Upper lobe of left lung (tissue), 6 donors: ENCODE measurements around the gene LRP1B. TPM values are rescaled to one million over a fixed set of nuclear protein-coding genes. Genes with fewer than 3 reads are reported as not detected.
"Not testable (repeated sequence)": the region's sequence is repeated elsewhere in the genome, so short reads cannot be mapped to it uniquely, and the experiment has no call there.

ENCODE experiments used
- ATAC-seq, 2 donors: fragments of 200-7000 bp; cut with Tn5 transposase; one replicate each; pipeline ENCODE4 v1.9.1; 2022; ENCODE audit warnings: mild to moderate bottlenecking in 2 of 2, moderate library complexity in 2 of 2; ENCODE audit not compliant: low FRiP score in 2 of 2
- DNase-seq, 2 donors: peaks; one replicate each; pipeline ENCODE4 v3.0.0-alpha.2; 2019 to 2020
- H3K27ac ChIP-seq, 4 donors: fragments of 200-600 bp; sonication (generic); one replicate each; pipeline ENCODE4 v1.5.1; 2016 to 2019
- H3K27me3 ChIP-seq, 4 donors: fragments of 200-600 bp; sonication (generic); one replicate each; pipeline ENCODE4 v1.5.1; 2017 to 2019
- H3K36me3 ChIP-seq, 4 donors: fragments of 200-600 bp; sonication (generic); one replicate each; pipeline ENCODE4 v1.5.1; 2016 to 2019
- H3K4me1 ChIP-seq, 4 donors: fragments of 200-600 bp; sonication (generic); one replicate each; pipeline ENCODE4 v1.5.1; 2018 to 2019
- H3K4me3 ChIP-seq, 4 donors: fragments of 200-600 bp; sonication (generic); one replicate each; pipeline ENCODE4 v1.5.1; 2017 to 2019; ENCODE audit warnings: mild to moderate bottlenecking in 2 of 4, moderate library complexity in 1 of 4
- H3K9me3 ChIP-seq, 4 donors: fragments of 200-600 bp; sonication (generic); one replicate each; pipeline ENCODE4 v1.5.1; 2018 to 2019
- CTCF ChIP-seq, 6 experiments: fragments of 450-650 bp in 4 of 6; fragments of 200-600 bp in 2 of 6; sonication (generic) in 2 of 6; IDR thresholded peaks; one replicate each; pipeline ENCODE4 v1.5.1; 2016 to 2019; ENCODE audit warnings: antibody characterized with exemption in 6 of 6
- EP300 ChIP-seq, 4 donors: sonication (generic); formaldehyde crosslinking; IDR thresholded peaks; one replicate each; pipeline ENCODE4 v1.5.1; 2017; ENCODE audit warnings: antibody characterized with exemption in 4 of 4, control low read depth in 2 of 4
- POLR2A ChIP-seq, 4 donors: fragments of 450-650 bp; IDR thresholded peaks; one replicate each; pipeline ENCODE4 v1.5.1; 2016 to 2017; ENCODE audit warnings: antibody characterized with exemption in 4 of 4, mild to moderate bottlenecking in 2 of 4
- POLR2AphosphoS5 ChIP-seq, 2 donors: sonication (generic); formaldehyde crosslinking; IDR thresholded peaks; one replicate each; pipeline ENCODE4 v1.5.1; 2017; ENCODE audit warnings: antibody characterized with exemption in 2 of 2
- WGBS, 2 donors: methylation state at CpG; one replicate each; pipeline ENCODE4 v1.1.5; 2017 to 2018; 5-methylcytosine and 5-hydroxymethylcytosine counted together
- total RNA-seq, 6 donors: library from RNA; depleted of rRNA in 4 of 6; stranded (reverse); fragments of >200 nt in 4 of 6; gene quantifications; one replicate each; pipeline versions ENCODE4 v1.1.0 to v1.2.1, GENCODE V29; 2016 to 2021
- donor health status: DM: no; HTN: no; CAD: no; lungs with moderate emphysema.
- donor health status: DM: no; HTN: yes; CAD: no; lungs with severe emphysema.

The LRP1B gene
- total RNA-seq, 6 donors from 2014 or later: under 0.01 to 0.46 (median 0.11) TPM

- TF ChIP-seq CTCF (IDR thresholded peaks at IDR 0.05) (no peak), POLR2AphosphoS5 (IDR thresholded peaks at IDR 0.05) (no peak), POLR2A (IDR thresholded peaks at IDR 0.05) (no peak), EP300 (IDR thresholded peaks at IDR 0.05) (no peak)
- no peak for DNase-seq
- H3K9me3 ChIP-seq: no peaks in the 10 kb centered on the region
- no peak overlapping the region for H3K4me3 ChIP-seq
- no peaks in the 10 kb centered on the region for H3K4me1 ChIP-seq
- 85 to 88% methylated on average over 6 of the region's 6 CpGs for WGBS, 2 donors
- H3K36me3 ChIP-seq: no peaks in the 10 kb centered on the region
- H3K27me3 ChIP-seq: no peaks in the 10 kb centered on the region
- no peak overlapping the region for H3K27ac ChIP-seq
- ATAC-seq: no peak
These were observed 302.1 kb downstream of the LRP1B start for GRCh38 chr2:141828761-141829160.

GRCh38 chr2:141824790-141825189 lies 306.0 kb downstream of the LRP1B start:
- no peak overlapping the region for H3K27ac ChIP-seq
- no peaks in the 10 kb centered on the region for H3K27me3 ChIP-seq
- no peaks in the 10 kb centered on the region for H3K4me1 ChIP-seq
- no peaks in the 10 kb centered on the region for H3K36me3 ChIP-seq
- no peak for TF ChIP-seq EP300 (IDR thresholded peaks at IDR 0.05)
- TF ChIP-seq POLR2A (IDR thresholded peaks at IDR 0.05): no peak
- no peak for TF ChIP-seq POLR2AphosphoS5 (IDR thresholded peaks at IDR 0.05)
- TF ChIP-seq CTCF (IDR thresholded peaks at IDR 0.05): no peak
- no peak for DNase-seq
- no peak overlapping the region for H3K4me3 ChIP-seq
- 78 to 90% methylated on average over 6 of the region's 6 CpGs for WGBS, 2 donors
- no peaks in the 10 kb centered on the region for H3K9me3 ChIP-seq
- no peak for ATAC-seq

GRCh38 chr2:141820893-141821292 lies 309.9 kb downstream of the LRP1B start:
- H3K4me3 ChIP-seq: no peak overlapping the region
- no peak overlapping the region for H3K27ac ChIP-seq
- H3K9me3 ChIP-seq: no peaks in the 10 kb centered on the region
- no peaks in the 10 kb centered on the region for H3K4me1 ChIP-seq
- H3K36me3 ChIP-seq: no peaks in the 10 kb centered on the region
- no peak for ATAC-seq
- DNase-seq: no peak
- WGBS, 2 donors: 85 to 93% methylated on average over 3 of the region's 3 CpGs
- no peaks in the 10 kb centered on the region for H3K27me3 ChIP-seq
- TF ChIP-seq POLR2A (IDR thresholded peaks at IDR 0.05) (no peak), CTCF (IDR thresholded peaks at IDR 0.05) (no peak), EP300 (IDR thresholded peaks at IDR 0.05) (no peak), POLR2AphosphoS5 (IDR thresholded peaks at IDR 0.05) (no peak)

- not testable (repeated sequence) for H3K4me3 ChIP-seq, ATAC-seq, H3K27ac ChIP-seq, DNase-seq, H3K27me3 ChIP-seq, H3K36me3 ChIP-seq, H3K4me1 ChIP-seq
- H3K9me3 ChIP-seq: peaks cover 0 to 11% (median 8%) of the 10 kb centered on the region in 4 donors
- 78 to 85% methylated on average over 3 of the region's 3 CpGs for WGBS, 2 donors
These were observed 315.5 kb downstream of the LRP1B start for GRCh38 chr2:141815320-141815719.

- Histone ChIP-seq H3K27ac (no peak overlapping the region), H3K4me3 (no peak overlapping the region), H3K36me3 (no peaks in the 10 kb centered on the region), H3K4me1 (no peaks in the 10 kb centered on the region), H3K9me3 (peaks cover 0 to 11% (median 8%) of the 10 kb centered on the region in 4 donors), H3K27me3 (no peaks in the 10 kb centered on the region)
- WGBS, 2 donors: 52 to 72% methylated on average over 2 of the region's 2 CpGs
- no peak for ATAC-seq
- no peak for DNase-seq
- no peak for TF ChIP-seq POLR2AphosphoS5 (IDR thresholded peaks at IDR 0.05)
- TF ChIP-seq CTCF (IDR thresholded peaks at IDR 0.05): no peak
- TF ChIP-seq EP300 (IDR thresholded peaks at IDR 0.05): no peak
- TF ChIP-seq POLR2A (IDR thresholded peaks at IDR 0.05): no peak
These were observed 316.7 kb downstream of the LRP1B start for GRCh38 chr2:141814150-141814549.
